ENCODE measurements around the gene RRAS. TPM values are rescaled to one million over a fixed set of nuclear protein-coding genes. Genes with fewer than 3 reads are reported as not detected.

RRAS gene
- total RNA-seq, 2 experiments from 2014 or later: 9.7 to 11.7 TPM

- no peaks in the 10 kb centered on the region for H3K9me3 Mint-ChIP-seq (ENCODE audit: low read depth)
- peak; percentile 69 for ATAC-seq
- CTCF ChIA-PET: interaction anchor here (0.6 to 2.7 kb wide), 12 partner anchors 9 to 117 kb away, joined by 3 to 18 read pairs (median 4); partner anchors contain the start of genes NOSIP, PRMT1, RRAS and SCAF1
- no peaks in the 10 kb centered on the region for H3K27me3 Mint-ChIP-seq
- intact Hi-C loops (cut with DNase I, micrococcal nuclease): loop anchor here (1.0 to 10.0 kb wide), 12 partner anchors 12 to 1340 kb away; partner anchors contain the start of genes AKT1S1 (in 1 of the 2), ALDH16A1 (in 1 of the 2), ATF5 (in 1 of the 2) and EMP3 (in 1 of the 2)
- H3K4me3 Mint-ChIP-seq: peak overlapping the region; percentile 96
- POLR2A ChIA-PET: interaction anchor here (0.6 to 2.2 kb wide), 7 partner anchors 12 to 1300 kb away, joined by 3 to 15 read pairs (median 6); partner anchors contain the start of genes NOSIP, PRMT1, RRAS and SCAF1
- peak; percentile 97 for DNase-seq
- peaks cover 34% of the 10 kb centered on the region for H3K36me3 Mint-ChIP-seq (ENCODE audit: low read depth)
- peaks cover 29% of the 10 kb centered on the region for H3K4me1 Mint-ChIP-seq
- peak overlapping the region; percentile 92 for H3K27ac Mint-ChIP-seq
Measured at GRCh38 chr19:49664171-49665035, 24.5 kb upstream of the RRAS start.

GRCh38 chr19:49663224-49663623 is 23.3 kb upstream of the RRAS start:
- H3K27ac Mint-ChIP-seq: peak overlapping the region; percentile 92
- H3K4me3 Mint-ChIP-seq: peak overlapping the region; percentile 96
- POLR2A ChIA-PET: interaction anchor here (1.5 to 2.2 kb wide), 2 partner anchors 13 to 21 kb away, joined by 7 to 15 read pairs; partner anchors contain the start of genes PRMT1 and SCAF1
- H3K36me3 Mint-ChIP-seq (ENCODE audit: low read depth): peaks cover 36% of the 10 kb centered on the region
- peaks cover 29% of the 10 kb centered on the region for H3K4me1 Mint-ChIP-seq
- ATAC-seq (no peak), DNase-seq (no peak)
- no peaks in the 10 kb centered on the region for H3K27me3 Mint-ChIP-seq
- CTCF ChIA-PET: interaction anchor here (1.0 to 2.7 kb wide), 4 partner anchors 8 to 21 kb away, joined by 5 to 18 read pairs (median 6); partner anchors contain the start of genes PRMT1 and SCAF1
- no peaks in the 10 kb centered on the region for H3K9me3 Mint-ChIP-seq (ENCODE audit: low read depth)
- intact Hi-C loops (cut with DNase I, micrococcal nuclease): loop anchor here in 1 of 2 experiments (10.0 kb wide), 1 partner anchor 1338 kb away; the partner anchor contains the start of gene EMP3

GRCh38 chr19:49662011-49662410 is 22.1 kb upstream of the RRAS start:
- ATAC-seq: no peak
- Mint-ChIP-seq H3K36me3 (ENCODE audit: low read depth) (peaks cover 38% of the 10 kb centered on the region), H3K27ac (no peak overlapping the region)

GRCh38 chr19:49660338-49660961 is 20.5 kb upstream of the RRAS start:
- no peak for ATAC-seq
- no peak overlapping the region for H3K27ac Mint-ChIP-seq
- H3K4me3 Mint-ChIP-seq: no peak overlapping the region
- ChIA-PET POLR2A (no interaction called here), CTCF (no interaction called here)
- H3K9me3 Mint-ChIP-seq (ENCODE audit: low read depth): no peaks in the 10 kb centered on the region
- peaks cover 45% of the 10 kb centered on the region for H3K36me3 Mint-ChIP-seq (ENCODE audit: low read depth)
- no peak for DNase-seq
- no peaks in the 10 kb centered on the region for H3K27me3 Mint-ChIP-seq
- intact Hi-C loops (cut with DNase I, micrococcal nuclease): loop anchor here in 1 of 2 experiments (10.0 kb wide), 1 partner anchor 1336 kb away; the partner anchor contains the start of gene EMP3
- peaks cover 19% of the 10 kb centered on the region for H3K4me1 Mint-ChIP-seq

More at GRCh38 chr19:49662011-49662410, 22.1 kb upstream of the RRAS start:
- ChIA-PET CTCF (interaction anchor here (0.7 kb wide), 1 partner anchor 90 kb away, joined by 3 read pairs; no protein-coding TSS in a partner anchor), POLR2A (no interaction called here)
- DNase-seq: no peak
- Mint-ChIP-seq H3K4me3 (no peak overlapping the region), H3K9me3 (ENCODE audit: low read depth) (no peaks in the 10 kb centered on the region), H3K27me3 (no peaks in the 10 kb centered on the region), H3K4me1 (peaks cover 23% of the 10 kb centered on the region)
- intact Hi-C loops (cut with DNase I, micrococcal nuclease): loop anchor here in 1 of 2 experiments (10.0 kb wide), 1 partner anchor 1337 kb away; the partner anchor contains the start of gene EMP3

GRCh38 chr19:49658566-49659442 is 18.9 kb upstream of the RRAS start:
- intact Hi-C loops (cut with DNase I, micrococcal nuclease): no loop called here
- peaks cover 14% of the 10 kb centered on the region for H3K4me1 Mint-ChIP-seq
- H3K9me3 Mint-ChIP-seq (ENCODE audit: low read depth): no peaks in the 10 kb centered on the region
- no peak for DNase-seq
- no peaks in the 10 kb centered on the region for H3K27me3 Mint-ChIP-seq
- peaks cover 46% of the 10 kb centered on the region for H3K36me3 Mint-ChIP-seq (ENCODE audit: low read depth)
- ChIA-PET POLR2A (no interaction called here), CTCF (interaction anchor here (0.6 kb wide), 1 partner anchor 1414 kb away, joined by 3 read pairs; no protein-coding TSS in a partner anchor)
- no peak overlapping the region for H3K27ac Mint-ChIP-seq
- no peak overlapping the region for H3K4me3 Mint-ChIP-seq
- no peak for ATAC-seq

- intact Hi-C loops (cut with DNase I, micrococcal nuclease): no loop called here
- CTCF ChIA-PET: no interaction called here
- no peak overlapping the region for H3K27ac Mint-ChIP-seq
- H3K4me3 Mint-ChIP-seq: no peak overlapping the region
- no peak for DNase-seq
- H3K27me3 Mint-ChIP-seq: no peaks in the 10 kb centered on the region
- H3K36me3 Mint-ChIP-seq (ENCODE audit: low read depth): peaks cover 49% of the 10 kb centered on the region
- peaks cover 8% of the 10 kb centered on the region for H3K4me1 Mint-ChIP-seq
- no peak for ATAC-seq
- POLR2A ChIA-PET: no interaction called here
- H3K9me3 Mint-ChIP-seq (ENCODE audit: low read depth): no peaks in the 10 kb centered on the region
Measured at GRCh38 chr19:49658139-49658517, 18.2 kb upstream of the RRAS start.

- DNase-seq (no peak), ATAC-seq (no peak)
- H3K27ac Mint-ChIP-seq: peak overlapping the region; percentile 19
- intact Hi-C loops (cut with DNase I, micrococcal nuclease): no loop called here
- ChIA-PET POLR2A (no interaction called here), CTCF (interaction anchor here (0.6 to 1.0 kb wide), 2 partner anchors 18 to 43 kb away, joined by 3 to 4 read pairs; partner anchors contain the start of gene RRAS)
- H3K4me3 Mint-ChIP-seq: no peak overlapping the region
- H3K36me3 Mint-ChIP-seq (ENCODE audit: low read depth): peaks cover 47% of the 10 kb centered on the region
- no peaks in the 10 kb centered on the region for H3K27me3 Mint-ChIP-seq
- no peaks in the 10 kb centered on the region for H3K9me3 Mint-ChIP-seq (ENCODE audit: low read depth)
- H3K4me1 Mint-ChIP-seq: peaks cover 3% of the 10 kb centered on the region
Measured at GRCh38 chr19:49657493-49658138, 17.7 kb upstream of the RRAS start.

- DNase-seq (no peak), ATAC-seq (no peak)
- no peaks in the 10 kb centered on the region for H3K9me3 Mint-ChIP-seq (ENCODE audit: low read depth)
- ChIA-PET POLR2A (interaction anchor here (0.5 kb wide), 1 partner anchor 15 kb away, joined by 4 read pairs; the partner anchor contains the start of gene SCAF1), CTCF (interaction anchor here (0.6 to 1.1 kb wide), 4 partner anchors 16 to 540 kb away, joined by 3 to 4 read pairs (median 3); partner anchors contain the start of gene RRAS)
- H3K27ac Mint-ChIP-seq: no peak overlapping the region
- H3K36me3 Mint-ChIP-seq (ENCODE audit: low read depth): peaks cover 39% of the 10 kb centered on the region
- H3K4me1 Mint-ChIP-seq: no peaks in the 10 kb centered on the region
- intact Hi-C loops (cut with DNase I, micrococcal nuclease): no loop called here
- no peaks in the 10 kb centered on the region for H3K27me3 Mint-ChIP-seq
- no peak overlapping the region for H3K4me3 Mint-ChIP-seq
Measured at GRCh38 chr19:49656456-49657109, 16.6 kb upstream of the RRAS start.

GRCh38 chr19:49655570-49656455 is 15.9 kb upstream of the RRAS start:
- Mint-ChIP-seq H3K27ac (no peak overlapping the region), H3K36me3 (ENCODE audit: low read depth) (peaks cover 41% of the 10 kb centered on the region), H3K4me1 (no peaks in the 10 kb centered on the region), H3K4me3 (no peak overlapping the region), H3K9me3 (ENCODE audit: low read depth) (no peaks in the 10 kb centered on the region), H3K27me3 (no peaks in the 10 kb centered on the region)
- ChIA-PET POLR2A (no interaction called here), CTCF (interaction anchor here (1.1 to 1.6 kb wide), 2 partner anchors 8 to 16 kb away, joined by 3 to 5 read pairs; no protein-coding TSS in a partner anchor)
- intact Hi-C loops (cut with DNase I, micrococcal nuclease): no loop called here
- DNase-seq (no peak), ATAC-seq (no peak)

Measured in activated CD4-positive, alpha-beta T cell treated with anti-CD3 and anti-CD28 coated beads for 36 hours (primary cell).